SIG-M5 treated with dmso at 0.1 percent for 504 hours (cell line): ENCODE results near the gene CELF5.

ENCODE experiments used
- DNase-seq: peaks from one replicate; lab custom pipeline; 2025; ENCODE audit not compliant: unreplicated experiment; lab: John Stamatoyannopoulos, UW

CELF5 gene

DNA sequence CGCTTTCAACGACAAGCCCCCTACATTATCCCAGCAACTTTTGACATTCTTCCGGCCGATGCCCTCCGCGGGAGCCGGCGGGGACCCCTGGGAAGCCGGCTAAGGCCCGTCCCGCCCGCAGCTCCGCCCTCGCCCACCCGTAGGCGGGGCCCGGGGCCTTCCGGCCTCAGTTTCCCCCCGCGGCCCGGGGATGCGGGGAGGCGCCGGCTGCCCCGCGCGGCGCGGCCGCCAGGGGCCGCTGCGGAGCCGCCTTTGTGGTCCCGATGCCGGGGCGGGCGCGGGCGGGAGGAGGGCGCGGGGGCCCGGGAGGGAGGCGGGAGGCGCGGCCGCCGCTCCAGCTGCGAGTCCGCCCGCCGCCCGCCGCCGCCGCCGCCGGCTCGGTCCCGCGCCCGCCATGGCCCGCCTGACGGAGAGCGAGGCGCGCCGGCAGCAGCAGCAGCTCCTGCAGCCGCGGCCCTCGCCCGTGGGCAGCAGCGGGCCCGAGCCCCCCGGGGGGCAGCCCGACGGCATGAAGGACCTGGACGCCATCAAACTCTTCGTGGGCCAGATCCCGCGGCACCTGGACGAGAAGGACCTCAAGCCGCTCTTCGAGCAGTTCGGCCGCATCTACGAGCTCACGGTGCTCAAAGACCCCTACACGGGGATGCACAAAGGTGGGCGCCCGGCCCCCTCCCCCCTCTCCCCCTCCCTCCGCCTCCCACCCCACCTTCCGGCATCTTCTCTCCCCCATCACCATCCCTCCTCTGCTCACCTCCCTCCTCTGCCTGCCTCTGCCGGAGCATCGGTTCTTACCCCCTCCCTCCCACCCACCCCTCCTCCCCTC lies at the start of gene CELF5:
TSS of gene CELF5 (plus strand) at position 316 of the 823 bp plus-strand sequence. CDS start at position 395, 79 bp downstream.
- DNase-seq: no peak

DNA sequence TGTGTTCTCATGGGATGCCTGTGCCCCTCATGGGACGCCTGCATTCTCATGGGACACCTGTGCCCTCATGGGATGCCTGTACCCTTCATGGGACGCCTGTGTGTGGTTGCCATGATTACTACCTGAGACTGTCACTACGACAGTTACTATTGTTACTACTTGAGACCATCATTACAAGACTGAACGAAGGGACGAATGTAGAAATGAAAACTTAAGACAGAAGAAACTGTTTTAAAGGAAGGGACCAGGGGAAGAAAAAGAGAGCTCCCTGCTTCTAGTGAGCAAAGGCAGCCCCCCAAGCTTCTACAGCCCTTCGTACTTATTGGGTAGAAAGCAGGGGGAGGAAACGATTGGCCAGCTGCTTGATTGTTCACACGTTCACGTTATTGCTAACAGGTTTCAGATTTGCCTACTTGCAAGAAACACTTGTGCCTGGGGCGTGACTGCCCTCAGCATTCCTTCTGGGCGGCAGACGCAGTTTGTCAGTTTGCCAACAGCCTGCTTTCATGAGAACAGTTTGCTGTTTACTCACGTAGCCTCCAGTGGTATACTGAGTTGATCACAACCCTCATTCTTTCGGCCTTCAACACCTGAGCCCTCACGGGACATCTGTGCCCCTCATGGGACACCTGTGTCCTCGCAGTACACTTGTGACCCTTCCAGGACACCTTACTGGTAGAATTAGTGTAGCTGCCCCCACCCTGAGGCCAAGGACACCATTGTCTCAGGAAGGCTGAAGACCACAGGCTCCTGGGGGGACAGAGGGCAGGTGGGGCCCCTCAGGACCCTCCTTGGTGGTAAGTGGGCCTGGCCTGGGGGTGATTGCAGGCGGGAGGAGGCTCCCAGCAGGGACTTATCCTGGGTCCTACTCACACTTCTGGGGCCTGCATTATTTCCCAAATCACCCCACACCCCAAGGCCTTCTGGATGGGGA lies 48.4 kb upstream of the CELF5 start:
- no peak for DNase-seq

DNA sequence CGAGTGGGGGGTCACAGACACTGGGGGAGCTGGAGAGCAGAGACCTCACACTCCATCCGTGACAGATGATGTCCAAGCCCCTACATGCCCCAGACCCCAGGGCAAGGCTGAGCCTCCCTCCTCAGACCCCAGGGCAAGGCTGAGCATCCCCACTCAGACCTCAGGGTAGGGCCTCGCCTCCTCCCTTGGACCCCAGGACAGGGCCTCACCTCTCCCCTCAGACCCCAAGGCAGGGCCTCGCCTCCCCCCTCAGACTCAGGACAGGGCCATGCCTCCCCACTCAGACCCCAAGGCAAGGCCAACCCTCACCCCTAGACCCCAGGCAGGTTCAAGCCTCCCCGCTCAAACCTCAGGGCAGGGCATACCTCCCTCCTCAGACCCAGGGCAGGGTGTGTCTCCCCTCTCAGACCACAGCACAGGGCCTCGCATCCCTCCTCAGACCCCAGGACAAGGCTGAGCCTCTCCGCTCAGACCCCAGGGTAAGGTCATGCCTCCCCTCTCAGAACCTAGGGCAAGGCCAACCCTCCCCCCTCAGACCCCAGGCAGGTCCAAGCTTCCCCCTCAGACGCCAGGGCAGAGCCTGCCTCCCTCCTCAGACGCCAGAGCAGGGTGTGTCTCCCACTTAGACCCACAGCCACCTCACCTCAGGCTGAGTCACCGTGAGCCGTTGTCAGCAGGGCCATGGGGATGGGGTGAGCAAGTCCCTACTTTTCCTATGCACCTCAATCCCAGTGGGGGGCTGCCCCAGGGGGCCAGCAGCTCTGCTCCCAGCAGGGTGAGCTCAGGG lies 47.6 kb upstream of the CELF5 start:
- peak; percentile 58 for DNase-seq

DNA sequence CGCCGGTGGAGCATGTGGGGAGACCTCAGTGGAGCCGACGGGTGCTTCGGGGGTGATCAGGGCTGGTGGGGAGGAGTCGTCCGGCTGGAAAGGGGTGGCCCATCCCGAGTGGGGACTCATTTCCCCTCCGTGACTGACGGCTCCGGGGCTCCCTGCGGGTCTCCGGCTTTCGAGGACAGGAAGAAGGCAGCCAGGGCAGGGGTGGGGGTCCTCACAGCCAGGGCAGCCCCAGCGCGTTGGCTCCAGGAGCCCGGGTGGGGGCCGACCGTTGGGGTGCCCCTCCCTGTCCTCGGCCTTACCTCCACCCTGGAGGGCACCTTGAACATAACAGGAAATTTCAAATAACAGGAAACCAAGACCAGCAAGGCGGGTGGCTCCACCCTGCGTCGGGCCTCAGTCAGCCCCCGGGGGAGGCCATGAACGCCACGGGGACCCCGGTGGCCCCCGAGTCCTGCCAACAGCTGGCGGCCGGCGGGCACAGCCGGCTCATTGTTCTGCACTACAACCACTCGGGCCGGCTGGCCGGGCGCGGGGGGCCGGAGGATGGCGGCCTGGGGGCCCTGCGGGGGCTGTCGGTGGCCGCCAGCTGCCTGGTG lies 46.0 kb upstream of the CELF5 start, which contains the start of gene S1PR4:
TSS of gene S1PR4 (plus strand) at position 393 of the 596 bp plus-strand sequence. CDS start at position 417, 24 bp downstream.
- peak; percentile 78 for DNase-seq

DNA sequence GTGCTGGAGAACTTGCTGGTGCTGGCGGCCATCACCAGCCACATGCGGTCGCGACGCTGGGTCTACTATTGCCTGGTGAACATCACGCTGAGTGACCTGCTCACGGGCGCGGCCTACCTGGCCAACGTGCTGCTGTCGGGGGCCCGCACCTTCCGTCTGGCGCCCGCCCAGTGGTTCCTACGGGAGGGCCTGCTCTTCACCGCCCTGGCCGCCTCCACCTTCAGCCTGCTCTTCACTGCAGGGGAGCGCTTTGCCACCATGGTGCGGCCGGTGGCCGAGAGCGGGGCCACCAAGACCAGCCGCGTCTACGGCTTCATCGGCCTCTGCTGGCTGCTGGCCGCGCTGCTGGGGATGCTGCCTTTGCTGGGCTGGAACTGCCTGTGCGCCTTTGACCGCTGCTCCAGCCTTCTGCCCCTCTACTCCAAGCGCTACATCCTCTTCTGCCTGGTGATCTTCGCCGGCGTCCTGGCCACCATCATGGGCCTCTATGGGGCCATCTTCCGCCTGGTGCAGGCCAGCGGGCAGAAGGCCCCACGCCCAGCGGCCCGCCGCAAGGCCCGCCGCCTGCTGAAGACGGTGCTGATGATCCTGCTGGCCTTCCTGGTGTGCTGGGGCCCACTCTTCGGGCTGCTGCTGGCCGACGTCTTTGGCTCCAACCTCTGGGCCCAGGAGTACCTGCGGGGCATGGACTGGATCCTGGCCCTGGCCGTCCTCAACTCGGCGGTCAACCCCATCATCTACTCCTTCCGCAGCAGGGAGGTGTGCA lies 45.3 kb upstream of the CELF5 start:
- DNase-seq: peak; percentile 25

DNA sequence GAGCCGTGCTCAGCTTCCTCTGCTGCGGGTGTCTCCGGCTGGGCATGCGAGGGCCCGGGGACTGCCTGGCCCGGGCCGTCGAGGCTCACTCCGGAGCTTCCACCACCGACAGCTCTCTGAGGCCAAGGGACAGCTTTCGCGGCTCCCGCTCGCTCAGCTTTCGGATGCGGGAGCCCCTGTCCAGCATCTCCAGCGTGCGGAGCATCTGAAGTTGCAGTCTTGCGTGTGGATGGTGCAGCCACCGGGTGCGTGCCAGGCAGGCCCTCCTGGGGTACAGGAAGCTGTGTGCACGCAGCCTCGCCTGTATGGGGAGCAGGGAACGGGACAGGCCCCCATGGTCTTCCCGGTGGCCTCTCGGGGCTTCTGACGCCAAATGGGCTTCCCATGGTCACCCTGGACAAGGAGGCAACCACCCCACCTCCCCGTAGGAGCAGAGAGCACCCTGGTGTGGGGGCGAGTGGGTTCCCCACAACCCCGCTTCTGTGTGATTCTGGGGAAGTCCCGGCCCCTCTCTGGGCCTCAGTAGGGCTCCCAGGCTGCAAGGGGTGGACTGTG lies 44.6 kb upstream of the CELF5 start:
- DNase-seq: no peak

DNA sequence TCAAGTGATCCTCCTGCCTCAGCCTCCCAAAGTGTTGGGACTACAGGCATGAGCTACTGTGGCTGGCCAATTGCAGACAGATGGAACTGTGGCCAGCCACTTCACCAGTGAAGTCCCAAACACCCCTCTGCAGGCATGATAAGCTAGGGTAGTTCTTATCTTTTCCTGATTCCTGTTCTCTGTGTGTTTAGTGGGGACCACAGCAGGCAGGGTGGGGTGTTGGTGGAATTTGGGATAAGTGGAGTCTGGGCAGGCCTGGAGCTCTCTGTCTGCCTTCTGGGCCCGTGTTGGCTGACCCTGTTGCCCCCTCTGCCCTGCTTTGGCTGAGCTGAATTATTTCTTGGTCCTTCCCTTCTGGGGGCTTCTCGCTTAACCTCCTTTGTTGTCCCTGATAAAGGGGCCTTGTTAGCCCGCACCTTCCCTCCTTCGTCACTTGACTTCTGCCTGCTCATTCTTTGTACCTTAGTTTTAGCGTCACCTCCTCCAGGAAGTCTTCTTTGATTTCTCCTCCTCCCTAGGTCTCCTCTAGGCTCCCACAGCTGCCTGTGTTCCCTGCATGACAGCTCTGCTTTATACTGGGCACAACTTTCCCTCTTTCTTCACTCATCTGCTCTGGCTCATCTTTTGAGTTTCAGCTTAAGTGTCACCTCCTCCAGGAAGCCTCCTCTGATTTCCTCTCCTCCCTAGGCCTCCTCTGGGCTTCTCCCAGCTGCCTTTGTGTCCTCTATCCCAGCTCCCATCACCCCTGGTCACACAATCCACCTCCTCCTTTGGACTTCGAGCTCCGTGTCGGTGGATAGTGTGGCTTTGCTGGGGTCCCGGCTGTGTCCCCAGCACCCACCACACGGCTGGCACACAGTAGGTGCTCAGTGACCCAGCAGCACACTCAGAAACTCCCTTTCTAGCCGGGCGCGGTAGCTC lies 40.5 kb upstream of the CELF5 start:
- no peak for DNase-seq

DNA sequence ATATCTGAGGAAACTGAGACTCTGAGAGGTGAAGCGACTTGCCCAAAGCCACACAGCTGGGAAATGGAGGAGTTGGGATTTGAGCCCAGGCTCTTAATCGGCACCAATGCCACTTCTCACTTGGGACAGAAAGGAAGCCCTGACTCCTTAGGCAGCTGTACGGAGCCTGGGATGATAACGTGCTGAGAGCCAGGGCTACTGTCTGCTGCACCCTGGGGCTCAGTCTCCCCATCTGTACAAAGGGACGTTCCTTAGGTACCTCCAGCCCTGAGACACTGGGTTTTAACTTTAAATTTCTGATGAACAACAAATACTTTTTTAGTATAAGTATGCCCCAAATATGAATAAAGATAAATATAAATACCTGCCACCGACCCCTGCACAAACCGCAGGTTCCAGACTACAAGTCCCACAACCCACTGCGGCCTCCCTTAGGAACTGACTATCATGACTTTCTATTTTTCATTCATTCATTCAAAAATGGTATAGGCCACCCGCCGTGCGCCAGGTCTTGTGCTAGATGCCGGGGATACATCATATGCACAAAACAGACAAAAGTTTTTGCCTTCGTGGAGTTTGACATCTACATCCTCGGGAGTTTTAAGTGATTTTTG lies 39.5 kb upstream of the CELF5 start:
- peak; percentile 84 for DNase-seq

DNA sequence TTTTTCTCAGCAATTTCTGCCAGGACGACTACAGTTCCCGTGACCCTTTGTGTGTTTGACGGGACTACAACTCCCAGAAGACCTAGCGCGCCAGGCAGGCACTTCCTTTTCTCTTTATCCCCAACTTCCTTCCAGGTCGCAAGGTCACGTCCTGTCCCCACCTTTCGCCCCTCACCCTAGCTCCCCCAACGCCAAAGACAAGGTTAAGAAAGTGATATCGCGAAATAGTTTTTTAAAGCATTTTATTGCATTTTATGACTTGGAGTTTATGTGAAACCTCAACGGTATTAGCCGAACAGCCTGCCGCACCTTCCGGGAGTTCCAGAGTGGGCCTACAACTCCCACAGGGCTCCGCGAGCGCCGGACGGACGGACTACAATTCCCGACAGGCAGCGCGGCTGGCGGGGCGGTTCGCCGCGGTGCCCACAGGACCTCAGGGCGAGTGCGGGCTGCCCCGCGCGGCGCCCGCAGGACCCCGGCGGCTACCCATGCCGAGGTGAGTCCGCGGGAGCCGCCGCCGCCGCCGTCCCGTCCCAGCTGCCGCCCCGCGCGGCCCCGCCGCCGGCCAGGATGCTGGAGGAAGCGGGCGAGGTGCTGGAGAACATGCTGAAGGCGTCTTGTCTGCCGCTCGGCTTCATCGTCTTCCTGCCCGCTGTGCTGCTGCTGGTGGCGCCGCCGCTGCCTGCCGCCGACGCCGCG lies 38.9 kb upstream of the CELF5 start, which contains the start of gene NCLN:
TSS of gene NCLN (plus strand) at position 470 of the 699 bp plus-strand sequence. CDS start at position 571, 101 bp downstream.
- DNase-seq: peak; percentile 93

DNA sequence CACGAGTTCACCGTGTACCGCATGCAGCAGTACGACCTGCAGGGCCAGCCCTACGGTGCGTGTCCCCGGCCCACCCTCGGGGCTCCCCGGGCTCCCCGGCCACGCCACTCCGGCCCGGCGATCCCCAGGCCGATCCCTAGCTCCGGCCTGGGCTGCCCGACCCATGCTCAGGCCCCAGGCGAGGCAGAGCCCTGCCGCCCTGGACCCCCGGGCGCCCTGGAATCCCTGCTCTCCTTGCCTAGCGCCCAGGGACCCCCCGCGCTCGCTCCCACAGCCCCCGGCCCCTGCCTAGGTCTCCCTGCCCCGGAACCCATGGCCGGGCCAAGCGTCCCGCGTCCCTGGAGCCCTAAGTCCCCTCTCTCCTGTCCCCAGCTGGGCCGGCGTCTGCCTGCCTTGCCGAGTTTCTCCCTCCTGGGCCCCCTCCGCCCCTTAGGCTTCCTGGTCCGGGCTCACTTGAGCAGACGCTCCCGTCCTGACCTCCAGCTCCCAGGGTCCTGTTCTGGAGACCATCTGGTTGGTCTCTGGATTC lies 38.2 kb upstream of the CELF5 start:
- no peak for DNase-seq

DNA sequence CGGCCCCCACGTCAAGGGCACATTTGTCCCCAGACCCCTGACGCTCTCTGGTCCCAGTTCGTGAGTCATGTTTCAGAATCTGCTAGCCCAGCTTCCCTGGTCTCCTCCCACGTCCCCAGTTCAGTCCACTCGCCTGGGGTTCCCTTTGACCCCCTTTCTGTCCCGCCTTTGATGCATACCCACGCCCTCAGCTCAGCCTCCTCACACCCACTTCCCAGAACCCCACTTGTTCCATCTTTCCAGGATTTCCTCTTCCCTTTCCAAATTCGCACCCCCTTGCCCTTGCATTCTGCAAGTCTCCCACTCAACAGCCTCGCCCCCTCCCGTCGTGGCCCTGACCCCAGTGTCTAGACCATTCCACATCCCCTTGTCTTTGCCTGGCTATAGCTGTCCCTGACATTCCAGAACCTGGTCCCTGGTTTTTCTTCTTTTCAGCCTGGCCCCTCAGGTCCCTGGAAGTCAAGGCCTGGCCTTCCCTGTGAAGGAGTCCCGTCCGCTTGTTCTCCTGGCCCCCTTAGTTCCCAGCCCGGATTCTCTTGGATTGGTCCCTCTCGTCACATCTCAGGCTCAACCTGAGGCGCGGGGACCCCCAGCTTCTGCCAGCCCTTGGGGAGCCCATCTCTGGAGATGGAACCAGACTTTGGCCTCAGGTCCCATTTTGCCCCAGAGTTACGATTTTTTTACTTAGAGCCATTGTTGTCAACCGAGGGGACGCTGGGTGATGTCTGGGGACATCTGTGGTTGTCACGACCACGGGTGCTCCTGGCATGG lies 37.4 kb upstream of the CELF5 start:
- DNase-seq: no peak

DNA sequence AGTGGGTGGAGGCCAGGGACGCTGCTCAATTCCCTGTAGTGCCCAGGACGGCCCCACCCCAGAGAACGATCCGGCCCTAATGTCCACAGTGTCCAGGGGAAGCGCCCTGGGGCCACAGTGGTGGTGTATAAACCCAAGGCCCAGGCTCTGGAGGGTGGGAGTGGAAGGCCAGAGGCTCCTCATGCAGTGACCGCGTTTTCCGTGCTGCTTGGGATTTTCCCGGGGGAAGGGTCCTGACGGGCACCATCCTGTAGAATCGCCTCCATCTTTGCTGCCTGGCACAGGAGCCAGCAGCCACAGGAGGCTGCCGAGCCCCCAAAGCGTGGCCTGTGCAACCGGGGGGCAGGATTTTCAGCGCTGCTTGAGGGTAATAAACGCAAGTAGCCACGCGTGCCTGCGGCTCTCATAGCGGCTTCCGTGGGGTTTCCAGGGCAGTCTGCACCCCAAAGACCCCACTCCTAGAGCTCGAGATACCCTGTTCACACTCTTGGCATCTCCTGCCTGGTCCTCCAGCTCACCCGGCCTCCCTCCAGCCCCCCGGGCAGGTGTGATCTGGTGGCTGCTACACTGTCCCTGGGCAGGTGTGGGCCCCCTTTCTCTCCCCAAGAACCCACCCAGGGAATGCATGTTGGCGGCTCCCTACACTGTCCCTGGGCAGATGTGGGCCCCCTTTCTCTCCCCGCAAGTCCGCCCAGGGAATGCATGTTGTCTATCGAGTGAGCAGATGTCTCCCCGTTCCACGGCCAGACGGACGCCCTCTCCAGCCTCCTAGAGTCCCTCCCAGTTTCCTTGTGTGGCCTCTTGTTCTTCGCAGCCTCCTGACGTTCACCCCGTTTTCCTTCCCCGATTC lies 36.6 kb upstream of the CELF5 start:
- no peak for DNase-seq

DNA sequence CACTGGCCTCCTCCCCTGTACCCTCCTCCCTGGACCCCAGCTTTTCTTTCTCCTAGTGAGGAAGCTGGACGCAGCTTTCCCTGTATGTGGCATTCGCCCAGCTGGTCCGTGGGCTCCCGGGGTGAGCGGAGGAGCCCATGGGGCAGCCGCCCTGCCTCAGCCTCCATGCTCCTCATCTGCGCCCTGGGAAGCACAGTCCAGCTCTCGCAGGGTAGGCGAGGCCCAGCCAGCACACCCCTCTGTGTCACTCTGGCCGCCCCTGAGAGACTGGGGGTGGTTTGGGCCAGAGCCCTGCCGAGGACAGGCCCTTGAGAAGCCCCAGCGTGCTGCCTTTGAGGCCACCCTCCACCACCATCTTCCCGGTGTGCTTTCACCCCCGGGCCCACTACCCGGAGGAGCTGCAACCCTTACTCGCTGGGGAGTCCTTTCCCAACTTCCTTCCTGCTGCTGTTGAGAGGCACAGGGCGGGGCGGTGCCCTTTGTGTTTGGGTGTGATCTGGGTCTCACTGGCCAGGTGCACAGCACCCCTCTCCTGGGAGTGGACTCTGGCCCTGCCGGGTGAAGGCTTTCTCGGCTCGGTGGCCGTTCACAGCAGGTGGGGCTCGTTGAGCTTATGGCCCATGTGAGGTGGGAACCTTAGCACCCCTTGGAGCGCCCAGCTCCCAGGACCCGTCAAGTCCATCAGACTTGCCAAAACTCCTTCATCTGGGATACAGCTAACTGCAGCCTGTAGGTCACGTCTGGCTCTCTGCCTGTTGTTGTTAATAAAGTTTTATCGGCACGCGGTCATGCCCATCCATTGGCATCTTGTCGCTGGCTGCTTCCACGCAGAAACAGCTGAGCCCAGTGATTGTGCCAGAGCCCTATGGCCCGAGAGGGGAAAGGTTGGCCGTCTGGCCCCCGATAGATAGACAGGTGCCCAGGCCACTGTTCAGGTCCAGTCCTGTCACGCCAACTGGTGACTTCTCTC lies 35.5 kb upstream of the CELF5 start:
- peak; percentile 33 for DNase-seq
